GM19324 (cell line): Measurements from ENCODE around the gene ADAMTS8.

ENCODE experiments used
- ATAC-seq: cut with Tn5 transposase; IDR thresholded peaks from one replicate; pipeline ENCODE4 v1.9.1; 2021; ENCODE audit warnings: mild to moderate bottlenecking, moderate library complexity; ENCODE audit not compliant: unreplicated experiment, low FRiP score

The ADAMTS8 gene

DNA sequence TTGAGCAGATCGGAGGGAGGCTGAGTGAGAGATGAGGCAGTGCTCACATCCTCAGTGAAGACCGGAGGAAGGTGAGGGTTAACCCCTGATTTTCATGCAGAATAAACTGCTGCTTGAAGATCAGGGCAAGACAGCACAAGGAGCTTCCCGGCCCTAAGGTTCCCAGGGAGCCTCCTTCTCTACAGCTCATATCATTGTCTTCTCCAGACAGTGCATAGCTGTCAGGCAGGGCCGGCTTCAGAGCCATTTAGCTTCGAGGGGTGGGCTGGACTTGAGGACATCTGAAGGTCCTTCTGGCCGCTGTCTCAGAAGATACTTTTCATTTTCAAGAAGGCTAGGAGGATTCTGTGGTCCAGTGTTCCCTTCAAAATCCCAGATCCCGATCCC is 7.2 kb downstream of the ADAMTS8 start:
- ATAC-seq = no peak

DNA sequence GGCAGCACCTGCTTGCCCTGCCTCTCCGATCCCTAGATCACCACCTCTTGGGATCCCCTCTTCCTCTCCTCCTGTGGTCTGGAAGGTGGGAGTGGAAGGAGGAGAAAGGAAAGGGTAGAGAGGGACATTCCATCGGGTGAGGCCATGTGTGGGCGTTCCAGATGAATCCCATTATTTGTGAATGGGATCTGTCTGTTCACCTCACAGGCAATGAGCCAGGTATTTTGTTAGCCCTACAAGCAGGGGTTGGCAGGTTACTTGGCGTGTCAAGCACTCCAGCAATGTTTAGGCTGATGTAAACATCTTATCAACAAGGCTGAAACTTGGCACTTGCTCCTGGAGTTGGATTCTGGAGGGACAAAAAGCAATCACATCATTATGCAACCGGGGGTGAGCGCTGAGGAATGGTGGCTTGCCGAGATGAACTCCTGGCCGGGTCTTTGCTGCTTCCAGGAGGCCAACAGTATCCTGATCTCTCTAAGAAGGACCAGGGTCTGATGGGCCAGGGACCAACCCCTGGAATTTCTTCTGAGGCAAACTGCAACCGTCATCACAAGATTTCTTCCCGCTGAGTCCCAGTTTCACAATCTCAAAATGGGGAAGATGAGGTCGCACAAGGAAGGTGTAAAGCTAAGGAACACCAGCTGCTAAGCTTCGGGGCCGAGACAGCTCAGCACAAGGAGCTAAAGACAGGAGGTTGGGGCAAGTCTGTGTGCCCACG is 7.8 kb downstream of the ADAMTS8 start:
- no peak for ATAC-seq

DNA sequence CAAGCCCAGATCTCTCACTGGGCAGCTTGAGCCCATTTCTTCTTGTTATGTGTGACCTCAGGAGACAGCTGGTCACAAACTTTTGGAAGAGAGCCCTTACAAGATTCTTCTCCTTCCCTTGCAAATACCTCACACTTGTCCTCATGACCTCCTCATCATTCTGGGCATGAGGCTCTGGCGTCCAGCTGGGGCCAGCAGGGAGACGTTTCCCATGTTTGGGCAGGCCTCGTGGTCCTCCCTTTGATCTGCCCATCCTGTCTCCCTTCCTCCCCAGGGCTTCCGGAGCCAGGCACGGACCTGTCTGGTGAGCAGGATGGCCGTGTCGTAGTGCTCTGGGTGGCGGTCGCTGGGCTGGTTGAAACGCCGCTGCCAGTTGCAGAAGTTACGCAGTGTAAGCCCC is 9.7 kb downstream of the ADAMTS8 start:
- ATAC-seq = no peak

DNA sequence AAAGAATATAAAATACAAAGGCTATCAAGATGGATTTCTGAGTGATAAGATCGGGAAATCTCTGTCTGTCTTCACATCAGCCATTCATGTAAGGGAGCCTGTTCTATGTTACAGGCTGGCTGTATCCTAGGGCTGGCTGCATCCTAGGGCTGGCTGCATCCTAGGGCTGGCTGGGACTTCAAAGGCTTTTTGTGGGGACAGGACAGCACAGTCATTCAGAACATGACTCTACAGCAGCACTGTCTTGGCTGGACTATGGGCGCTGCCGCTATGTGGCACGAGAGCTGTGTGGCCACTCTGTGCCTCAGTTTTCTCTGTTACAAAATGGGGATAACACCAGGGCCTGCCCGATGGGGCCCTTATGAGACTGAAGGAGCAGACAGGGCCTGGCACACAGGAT is 10.2 kb downstream of the ADAMTS8 start:
- ATAC-seq = no peak

DNA sequence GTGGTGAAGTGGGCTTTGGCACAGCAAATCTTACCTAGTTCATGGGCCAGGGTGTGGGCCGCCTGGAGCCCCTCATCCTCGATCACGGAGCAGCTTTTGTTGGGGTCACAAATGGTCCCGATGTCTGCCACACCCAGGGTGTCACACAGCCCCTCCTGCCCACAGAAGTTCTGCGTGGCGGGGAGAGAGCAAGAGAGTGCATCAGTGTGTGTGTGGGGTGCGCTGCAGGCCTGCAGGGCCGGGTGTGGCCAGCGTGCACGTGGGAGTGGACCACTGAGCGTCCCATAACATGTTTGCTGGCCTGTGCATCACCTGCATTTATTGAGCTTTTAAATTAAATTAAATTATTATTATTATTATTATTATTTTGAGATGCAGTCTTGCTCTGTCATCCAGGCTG is 11.5 kb downstream of the ADAMTS8 start:
- no peak for ATAC-seq

DNA sequence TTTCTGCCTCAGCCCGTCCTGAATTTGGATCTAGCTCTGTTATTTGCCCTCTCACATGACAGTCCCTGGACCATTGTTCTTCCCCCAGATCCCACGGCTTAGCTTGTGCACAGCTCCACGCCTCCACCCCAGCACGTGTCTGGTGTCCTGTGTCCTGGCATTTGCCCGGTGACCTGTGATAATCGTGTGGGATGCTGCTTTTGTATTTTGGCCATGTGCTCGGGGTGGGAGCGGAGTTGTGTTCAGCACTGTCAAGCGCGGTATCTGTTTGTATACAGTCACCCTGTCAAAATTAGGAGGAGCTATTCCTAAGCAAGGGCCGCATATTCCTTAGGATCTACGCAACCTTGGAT is 11.9 kb downstream of the ADAMTS8 start:
- no peak for ATAC-seq

DNA sequence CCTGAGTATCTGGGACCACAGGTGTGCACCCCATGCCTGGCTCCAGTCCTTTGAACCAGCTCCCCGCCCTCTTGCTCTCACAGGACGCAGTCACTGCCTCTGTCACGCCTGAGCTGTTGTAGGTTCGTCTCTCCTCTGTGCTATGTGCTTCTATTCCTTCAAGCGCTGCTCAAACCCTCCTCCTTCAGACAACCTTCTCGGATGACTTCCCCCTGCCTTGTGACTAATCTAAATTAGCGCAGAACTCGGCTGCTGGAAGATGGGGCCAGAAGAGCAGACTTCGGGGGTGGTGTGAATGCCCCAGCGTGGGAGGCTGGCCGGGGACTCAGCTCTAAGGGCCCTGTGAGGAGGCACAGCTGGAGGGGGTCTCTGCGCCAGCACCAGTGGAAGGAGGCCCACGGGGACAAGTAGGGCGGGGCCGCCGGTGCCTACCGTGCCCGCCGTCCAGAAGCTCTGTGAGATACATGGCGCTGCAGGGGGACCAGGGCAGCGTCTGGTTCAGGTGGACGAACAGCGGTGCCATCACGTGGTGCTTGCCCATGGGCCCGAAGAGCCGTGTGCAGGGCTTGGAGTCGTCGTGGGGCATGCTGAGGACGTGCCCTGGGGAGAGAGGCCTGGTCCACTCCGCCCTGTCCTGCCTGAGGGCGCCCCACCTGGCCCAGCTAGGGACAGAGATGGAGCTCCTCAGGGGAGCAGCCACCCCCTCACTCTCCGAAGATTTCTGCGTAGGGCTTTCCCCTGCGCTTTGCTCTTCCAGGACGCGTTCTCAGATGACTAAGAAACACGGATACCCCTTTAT is 12.5 kb downstream of the ADAMTS8 start:
- ATAC-seq = no peak

DNA sequence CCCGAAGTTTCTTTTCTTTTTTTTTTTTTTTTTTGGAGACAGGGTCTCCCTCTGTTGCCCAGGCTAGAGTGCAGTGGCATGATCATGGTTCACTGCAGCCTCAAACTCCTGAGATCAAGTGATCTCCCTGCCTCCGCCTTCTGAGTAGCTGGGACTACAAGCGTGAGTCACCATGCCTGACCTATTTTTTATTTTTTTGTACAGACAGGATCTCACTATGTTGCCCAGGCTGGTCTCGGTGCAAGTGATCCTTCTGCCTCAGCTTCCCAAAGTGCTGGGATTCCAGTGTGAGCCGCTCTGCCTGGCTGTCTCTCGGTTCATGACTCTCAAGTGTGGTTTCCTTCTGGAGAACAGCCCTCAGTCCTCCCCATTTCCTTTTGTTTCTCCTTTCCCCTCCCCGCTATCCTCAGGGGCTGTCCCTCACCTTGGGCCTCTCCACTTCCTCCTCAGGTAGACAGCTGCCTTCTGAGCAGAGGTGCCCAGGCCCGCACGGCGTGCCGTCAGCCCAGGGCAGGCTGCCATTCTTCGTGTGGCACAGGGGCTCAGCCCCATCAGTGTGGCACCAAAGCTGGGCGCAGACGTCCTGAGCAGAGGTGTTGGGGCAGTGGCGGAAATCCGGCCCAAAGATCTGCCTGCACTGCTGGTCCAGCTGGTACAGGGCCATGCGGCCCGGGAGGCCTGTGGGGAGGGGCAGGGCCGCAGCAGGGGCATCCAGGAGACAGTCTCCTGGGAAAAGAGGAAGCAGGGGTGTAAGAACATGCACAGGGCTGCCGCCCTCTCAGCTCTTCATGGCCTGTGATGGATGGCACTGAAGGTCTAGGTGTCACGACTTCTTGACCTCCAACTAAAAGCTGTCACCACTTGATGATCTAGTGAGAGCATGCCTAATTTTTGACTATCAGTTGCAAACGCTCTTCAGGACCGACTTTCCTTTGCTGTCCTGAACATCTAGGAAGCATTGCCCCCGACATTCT is 14.0 kb downstream of the ADAMTS8 start:
- no peak for ATAC-seq

DNA sequence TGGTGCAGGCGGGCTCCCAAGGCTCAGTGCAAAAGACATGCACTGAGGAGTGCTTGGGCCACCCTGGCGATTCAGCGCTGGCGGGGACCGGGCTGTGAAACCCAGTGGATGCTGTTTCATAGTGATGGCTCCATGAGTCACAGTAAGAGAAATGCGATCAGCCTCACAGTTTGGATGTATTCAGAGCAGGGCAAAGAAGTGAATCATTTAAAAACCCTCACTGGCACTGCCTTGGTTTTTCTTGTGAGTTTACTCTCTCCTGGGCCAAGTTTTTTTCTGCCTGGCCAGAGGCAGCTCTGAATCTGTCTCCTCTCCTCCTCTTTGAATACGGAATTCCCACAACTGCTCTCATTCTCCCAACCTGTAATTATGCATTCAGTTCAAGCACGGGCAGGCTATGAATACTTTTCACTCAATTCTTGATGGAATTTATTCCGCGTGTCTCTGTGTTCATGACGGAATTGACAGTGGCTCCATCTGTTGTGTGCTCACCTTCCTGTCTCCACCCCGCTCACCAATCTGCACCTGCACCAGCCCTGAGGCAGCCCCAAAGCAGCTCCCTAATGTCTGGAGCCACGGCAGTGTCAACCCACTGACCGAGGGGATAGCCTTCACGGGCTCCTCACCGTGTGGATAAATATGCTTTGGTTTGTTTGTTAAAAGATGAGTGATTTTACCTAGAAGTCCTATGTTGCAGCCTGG is 14.9 kb downstream of the ADAMTS8 start:
- no peak for ATAC-seq

DNA sequence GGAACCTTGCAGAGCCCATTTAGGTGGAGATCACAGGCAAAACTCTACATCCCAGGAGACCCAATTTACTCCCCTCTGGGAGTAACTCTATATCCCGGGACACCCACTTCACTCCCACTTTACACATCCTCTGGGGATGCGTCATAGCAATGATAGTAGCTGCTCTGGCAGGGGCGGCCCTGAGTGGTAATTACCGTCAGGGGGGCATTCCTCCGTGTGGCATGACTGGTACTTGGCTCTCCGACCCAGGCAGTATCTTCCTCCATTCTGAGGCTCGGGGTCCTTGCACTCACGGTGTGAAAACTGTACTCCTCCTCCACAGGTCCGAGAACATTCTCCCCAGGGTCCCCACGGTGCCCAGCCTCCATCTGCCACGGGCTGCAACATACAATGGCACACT is 17.2 kb downstream of the ADAMTS8 start:
- ATAC-seq = no peak

DNA sequence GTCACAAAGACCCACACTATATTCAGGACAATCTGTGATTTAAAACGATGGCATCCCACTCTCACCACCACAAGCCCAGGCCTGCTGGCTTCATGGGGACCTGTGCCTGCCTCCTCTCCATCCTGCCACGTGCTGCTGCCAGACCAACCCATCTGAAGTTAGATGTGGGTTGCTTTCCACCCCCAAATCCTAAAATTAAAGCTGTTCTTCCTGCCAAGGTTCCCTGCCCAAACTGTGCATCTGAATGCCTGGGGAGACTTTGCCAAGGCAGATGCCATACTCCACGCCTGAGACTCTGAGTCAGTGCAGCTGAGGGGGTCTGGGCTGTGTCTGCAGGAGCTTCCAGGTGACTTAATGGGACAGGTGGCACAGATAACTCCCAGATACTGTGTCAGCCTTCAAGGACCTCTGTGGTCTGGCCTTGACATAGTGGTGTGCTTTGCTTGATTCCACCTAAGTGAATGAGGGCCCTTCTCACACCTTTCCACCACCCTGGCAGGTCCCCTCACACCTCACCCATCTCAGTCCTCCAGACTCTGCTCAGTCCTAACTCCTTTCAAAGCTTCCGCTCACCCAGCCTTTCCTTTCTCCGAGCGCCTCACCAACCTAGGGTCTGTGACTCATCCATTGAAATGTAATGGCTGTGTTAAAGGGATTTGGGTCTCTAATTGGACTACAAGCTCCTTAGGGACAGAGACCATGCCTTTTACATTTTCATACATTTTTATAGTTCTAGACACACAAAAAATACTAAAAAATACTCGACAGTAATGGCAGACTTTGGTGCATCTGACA is 18.6 kb downstream of the ADAMTS8 start:
- no peak for ATAC-seq

DNA sequence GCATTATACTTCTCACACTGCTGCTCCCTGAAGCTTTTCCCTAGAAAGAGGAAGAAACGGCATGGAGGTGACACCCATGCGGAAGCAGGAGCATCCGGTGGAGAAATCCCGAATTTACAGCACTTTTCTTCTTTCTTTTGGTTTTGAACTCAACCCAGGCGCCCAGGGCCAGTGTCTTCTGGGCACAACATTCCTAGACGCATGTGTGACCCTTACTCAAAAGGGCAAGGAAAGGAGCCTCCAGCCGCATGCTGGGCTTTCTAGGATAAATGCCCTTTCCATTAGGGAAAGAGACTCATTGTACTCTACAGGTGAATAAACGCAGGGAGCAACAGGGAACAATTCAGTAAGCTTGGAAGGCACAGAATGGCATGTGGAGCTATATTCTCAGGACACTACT is 19.5 kb downstream of the ADAMTS8 start:
- no peak for ATAC-seq

DNA sequence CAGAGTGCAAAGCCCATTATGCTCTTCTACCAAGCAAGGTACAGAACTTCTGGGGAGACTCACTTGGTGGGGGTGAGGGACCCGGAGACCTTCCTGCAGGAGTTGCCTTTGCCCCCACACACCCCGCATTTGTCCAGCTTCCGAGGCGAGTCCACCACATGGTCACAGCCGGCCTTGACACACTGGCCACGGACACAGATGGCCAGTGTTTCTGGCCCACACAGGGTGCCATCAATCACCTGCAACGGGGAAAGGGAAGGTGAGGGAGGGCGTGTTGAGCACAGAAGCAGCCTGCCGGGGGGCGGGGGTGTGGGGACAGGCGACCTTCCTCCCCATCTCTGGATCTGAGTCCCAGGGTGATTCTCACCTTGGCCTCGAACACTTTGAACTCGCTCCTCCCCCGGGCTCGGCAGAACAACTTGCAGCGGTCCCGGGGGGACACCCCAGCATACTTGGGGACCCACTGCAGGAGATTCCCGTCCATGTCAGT is 20.0 kb downstream of the ADAMTS8 start:
- no peak for ATAC-seq

DNA sequence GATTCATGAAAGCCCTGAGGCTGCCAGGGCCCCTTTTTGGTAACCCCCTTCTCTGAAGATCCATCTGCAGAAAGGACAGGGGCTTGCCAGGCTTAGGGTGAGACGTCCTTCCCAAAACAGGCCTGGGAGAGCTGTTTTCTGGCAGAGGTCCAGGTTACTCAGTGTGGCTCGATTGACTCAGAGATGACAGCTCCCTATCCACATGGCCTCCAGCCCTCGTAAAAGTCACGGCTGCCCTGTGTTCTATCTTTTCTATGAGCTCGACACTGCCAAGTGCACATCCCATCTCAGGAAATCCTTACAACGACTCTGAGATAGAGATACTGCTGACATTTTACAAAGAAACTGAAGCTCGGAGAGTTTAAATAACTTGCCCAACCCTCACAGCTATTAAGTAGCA is 20.4 kb downstream of the ADAMTS8 start:
- no peak for ATAC-seq

DNA sequence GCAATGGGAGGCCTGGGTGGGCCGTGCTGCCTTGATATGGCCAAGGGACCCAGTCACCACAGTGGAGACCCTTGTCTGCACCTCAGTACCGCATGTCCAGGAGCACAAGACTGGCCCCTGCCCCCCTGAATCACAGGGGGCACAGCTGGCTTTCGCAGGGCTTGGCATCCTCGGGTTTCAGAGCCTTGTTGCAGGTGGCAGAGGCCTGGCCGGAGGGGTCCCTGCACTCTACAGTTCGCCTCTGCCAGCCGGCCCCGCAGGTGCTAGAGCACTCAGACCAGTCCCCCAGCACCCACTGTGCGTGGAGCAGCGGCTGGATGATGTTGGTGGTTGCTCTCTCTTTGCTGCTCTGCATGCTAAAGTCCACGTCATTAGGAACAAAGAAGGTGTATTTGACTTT is 23.0 kb downstream of the ADAMTS8 start:
- no peak for ATAC-seq

DNA sequence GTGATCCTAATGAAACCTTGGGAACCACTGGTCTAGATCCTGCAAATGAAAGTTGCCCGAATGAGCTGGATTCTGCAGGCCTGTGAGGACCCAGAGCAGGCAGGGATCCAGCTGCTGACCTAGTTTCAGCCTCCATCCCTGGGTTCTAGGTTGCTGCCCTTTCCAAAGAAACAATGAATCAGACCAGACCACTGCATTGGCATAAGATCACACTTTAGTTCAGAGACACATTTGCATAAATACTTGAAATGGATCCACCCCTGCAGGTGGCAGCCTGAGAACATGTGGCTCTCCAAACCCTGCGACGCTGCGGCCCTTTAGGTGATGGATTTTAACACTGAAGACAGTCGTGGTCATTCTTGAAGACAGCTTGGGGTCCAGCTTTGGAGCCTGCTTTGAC is 23.7 kb downstream of the ADAMTS8 start:
- ATAC-seq = no peak

DNA sequence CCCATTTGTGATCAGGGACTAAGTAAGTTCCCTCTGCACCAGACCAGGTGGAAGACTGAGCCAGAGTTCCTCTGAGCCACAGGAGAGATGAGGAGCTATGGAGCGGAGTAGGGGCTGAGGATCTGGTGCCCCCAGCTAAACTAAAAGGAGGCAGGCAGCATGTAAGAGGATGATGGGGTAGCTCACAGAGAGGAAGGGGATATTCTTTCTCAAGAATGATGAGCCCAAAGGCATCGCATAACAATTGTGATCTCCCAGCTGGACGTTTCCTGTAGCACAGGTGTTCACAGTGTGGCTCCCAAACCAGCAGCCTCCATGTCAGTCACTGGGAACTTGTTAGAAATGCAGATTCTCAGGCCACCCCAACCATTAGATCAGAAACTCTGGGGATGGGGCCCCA is 24.4 kb downstream of the ADAMTS8 start:
- ATAC-seq = no peak

DNA sequence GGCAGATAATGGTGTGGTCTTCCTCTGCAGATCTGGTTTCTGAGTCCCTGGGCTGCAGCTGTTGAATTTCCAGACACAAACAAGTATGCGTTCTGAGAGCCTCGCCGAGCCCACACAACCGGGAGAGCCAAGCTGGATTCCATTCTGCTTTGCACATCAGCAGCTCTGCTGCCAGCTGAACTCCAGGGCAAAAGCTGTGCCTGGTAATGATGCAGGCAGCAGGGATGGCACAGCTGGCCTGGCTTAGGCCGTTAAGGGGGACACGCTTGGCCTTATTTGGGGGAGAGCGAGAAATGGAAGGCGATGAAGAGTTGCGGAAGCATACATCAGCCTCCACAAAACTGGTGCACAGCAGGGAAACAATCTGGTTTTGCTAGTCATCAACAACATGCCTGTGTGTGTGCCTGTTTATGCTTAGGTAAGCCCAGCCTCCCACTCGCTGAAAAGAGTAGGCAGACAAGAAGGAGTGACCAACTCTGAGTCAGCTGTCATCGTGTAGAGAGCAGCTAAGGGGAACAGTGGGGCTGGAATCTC is 25.1 kb downstream of the ADAMTS8 start:
- no peak for ATAC-seq

DNA sequence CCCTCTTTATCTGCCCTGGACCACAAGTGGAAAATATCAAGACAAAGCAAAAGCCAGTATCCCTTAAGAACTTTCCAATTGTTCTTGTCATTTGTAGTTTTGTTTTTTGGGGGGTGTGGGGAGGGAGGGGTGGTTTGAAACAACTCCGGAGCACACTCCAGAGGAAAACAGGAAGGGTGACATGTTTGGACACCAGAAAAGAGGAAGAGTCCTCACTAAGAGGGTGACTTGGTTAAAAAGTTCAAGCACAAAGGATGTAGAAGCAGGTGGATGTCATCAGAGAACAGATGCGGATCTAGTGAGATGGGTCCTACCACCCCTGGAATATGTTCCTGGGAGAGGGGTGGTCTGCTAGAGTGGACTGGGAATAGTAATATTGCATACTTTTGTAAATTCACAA is 25.8 kb downstream of the ADAMTS8 start:
- ATAC-seq = no peak
